ENCODE data around the gene MUC5B.

MUC5B gene

GRCh38 chr11:1270476-1270875 is 47.6 kb downstream of the MUC5B start:
- no peak for DNase-seq

- DNase-seq, result no peak
Observed at GRCh38 chr11:1271002-1271401, 48.1 kb downstream of the MUC5B start.

- DNase-seq, result no peak
Observed at GRCh38 chr11:1271406-1271805, 48.5 kb downstream of the MUC5B start.

- DNase-seq, result no peak
Observed at GRCh38 chr11:1271927-1272326, 49.1 kb downstream of the MUC5B start.

GRCh38 chr11:1272531-1272930 is 49.7 kb downstream of the MUC5B start:
- DNase-seq, result no peak

- DNase-seq, result no peak
Observed at GRCh38 chr11:1274501-1274900, 51.6 kb downstream of the MUC5B start.

- DNase-seq, result no peak
Observed at GRCh38 chr11:1275021-1275420, 52.2 kb downstream of the MUC5B start.

GRCh38 chr11:1276041-1276790 is 53.4 kb downstream of the MUC5B start:
- no peak for DNase-seq

GRCh38 chr11:1276866-1277615 is 54.2 kb downstream of the MUC5B start:
- no peak for DNase-seq

GRCh38 chr11:1277936-1278512 is 55.2 kb downstream of the MUC5B start:
- DNase-seq, result no peak

- DNase-seq, result no peak
Observed at GRCh38 chr11:1278766-1279673, 56.2 kb downstream of the MUC5B start.

- DNase-seq, result no peak
Observed at GRCh38 chr11:1279674-1280055, 56.8 kb downstream of the MUC5B start.

- no peak for DNase-seq
Observed at GRCh38 chr11:1280116-1281035, 57.5 kb downstream of the MUC5B start.

GRCh38 chr11:1281326-1281973 is 58.6 kb downstream of the MUC5B start:
- DNase-seq, result no peak

- no peak for DNase-seq
Observed at GRCh38 chr11:1281974-1282365, 59.1 kb downstream of the MUC5B start.

- no peak for DNase-seq
Observed at GRCh38 chr11:1283091-1283511, 60.2 kb downstream of the MUC5B start.

- DNase-seq, result no peak
Observed at GRCh38 chr11:1283906-1284305, 61.0 kb downstream of the MUC5B start.

- no peak for DNase-seq
Observed at GRCh38 chr11:1285316-1285744, 62.5 kb downstream of the MUC5B start.

GRCh38 chr11:1285876-1286275 is 63.0 kb downstream of the MUC5B start:
- DNase-seq, result no peak

- DNase-seq, result no peak
Observed at GRCh38 chr11:1287928-1288327, 65.1 kb downstream of the MUC5B start.

- DNase-seq, result no peak
Observed at GRCh38 chr11:1288426-1289151, 65.7 kb downstream of the MUC5B start.
